OCI-LY3 (cell line): ENCODE measurements around the gene DCLK1.

Source experiments
- EZH2phosphoT487 ChIP-seq: fragments of 200-600 bp; shearing (Covaris generic); IDR thresholded peaks from 2 replicates; pipeline ENCODE4 v1.6.1; 2018; ENCODE audit warnings: antibody characterized with exemption, mixed run types, low read depth
- TF ChIP-seq, protein P1 (sequence below): fragments of 200-600, 300-600 bp; sonication (generic); IDR thresholded peaks from 2 replicates; pipeline ENCODE4 v1.5.1; 2014; ENCODE audit warnings: antibody characterized with exemption, low read length, low read depth

DNA sequence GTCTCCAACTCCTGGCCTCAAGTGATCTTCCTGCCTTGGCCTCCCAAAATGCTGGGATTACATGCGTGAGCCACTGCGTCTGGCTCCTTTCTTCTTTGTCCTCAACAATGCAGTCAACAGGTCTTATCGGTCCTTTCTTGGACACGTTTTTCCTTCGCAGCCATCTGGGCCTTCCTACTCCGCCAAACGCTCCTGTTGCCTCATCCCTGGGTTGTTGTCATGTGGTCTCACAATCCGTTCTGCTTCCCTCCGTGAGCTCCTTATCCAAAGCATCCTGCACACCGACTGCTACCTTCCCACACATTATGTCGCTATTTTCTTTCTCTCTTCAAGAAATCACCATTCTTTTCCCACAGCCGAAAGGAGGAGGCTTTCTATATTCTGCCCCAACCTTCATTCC is 306.8 kb downstream of the DCLK1 start:
- TF ChIP-seq, protein P1, sequence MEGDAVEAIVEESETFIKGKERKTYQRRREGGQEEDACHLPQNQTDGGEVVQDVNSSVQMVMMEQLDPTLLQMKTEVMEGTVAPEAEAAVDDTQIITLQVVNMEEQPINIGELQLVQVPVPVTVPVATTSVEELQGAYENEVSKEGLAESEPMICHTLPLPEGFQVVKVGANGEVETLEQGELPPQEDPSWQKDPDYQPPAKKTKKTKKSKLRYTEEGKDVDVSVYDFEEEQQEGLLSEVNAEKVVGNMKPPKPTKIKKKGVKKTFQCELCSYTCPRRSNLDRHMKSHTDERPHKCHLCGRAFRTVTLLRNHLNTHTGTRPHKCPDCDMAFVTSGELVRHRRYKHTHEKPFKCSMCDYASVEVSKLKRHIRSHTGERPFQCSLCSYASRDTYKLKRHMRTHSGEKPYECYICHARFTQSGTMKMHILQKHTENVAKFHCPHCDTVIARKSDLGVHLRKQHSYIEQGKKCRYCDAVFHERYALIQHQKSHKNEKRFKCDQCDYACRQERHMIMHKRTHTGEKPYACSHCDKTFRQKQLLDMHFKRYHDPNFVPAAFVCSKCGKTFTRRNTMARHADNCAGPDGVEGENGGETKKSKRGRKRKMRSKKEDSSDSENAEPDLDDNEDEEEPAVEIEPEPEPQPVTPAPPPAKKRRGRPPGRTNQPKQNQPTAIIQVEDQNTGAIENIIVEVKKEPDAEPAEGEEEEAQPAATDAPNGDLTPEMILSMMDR, result no peak
- no peak for TF ChIP-seq EZH2phosphoT487
